HG02610 (cell line): ENCODE measurements around the gene BCL6.
A peak's percentile ranks its signal among the peaks of the same experiment; 100 is the strongest.

Experiments used
- ATAC-seq: cut with Tn5 transposase; IDR thresholded peaks from one replicate; pipeline ENCODE4 v1.9.1; 2021; ENCODE audit warnings: mild to moderate bottlenecking, moderate library complexity; ENCODE audit not compliant: unreplicated experiment

BCL6 gene

GRCh38 chr3:187762792-187763191 lies 17.5 kb upstream of the BCL6 start:
- no peak for ATAC-seq

GRCh38 chr3:187759601-187760000 lies 14.3 kb upstream of the BCL6 start:
- ATAC-seq = no peak

- ATAC-seq = no peak
These were observed 13.2 kb upstream of the BCL6 start for GRCh38 chr3:187758318-187758955.

- no peak for ATAC-seq
These were observed 8.2 kb upstream of the BCL6 start for GRCh38 chr3:187753516-187753915.

GRCh38 chr3:187750513-187751123 lies 5.3 kb upstream of the BCL6 start:
- ATAC-seq = no peak

GRCh38 chr3:187750006-187750512 lies 4.8 kb upstream of the BCL6 start:
- ATAC-seq = no peak

GRCh38 chr3:187748050-187748481 lies 2.8 kb upstream of the BCL6 start:
- ATAC-seq = peak; percentile 34

- no peak for ATAC-seq
These were observed 2.2 kb upstream of the BCL6 start for GRCh38 chr3:187747506-187747905.

- no peak for ATAC-seq
These were observed 1.4 kb upstream of the BCL6 start for GRCh38 chr3:187746442-187747281.

- no peak for ATAC-seq
These were observed 782 bp upstream of the BCL6 start for GRCh38 chr3:187746059-187746441.

- no peak for ATAC-seq
These were observed 808 bp downstream of the BCL6 start for GRCh38 chr3:187744169-187745151.

GRCh38 chr3:187743195-187744141 lies 1.8 kb downstream of the BCL6 start:
- ATAC-seq = no peak

GRCh38 chr3:187742351-187743171 lies 2.7 kb downstream of the BCL6 start:
- ATAC-seq = no peak

- no peak for ATAC-seq
These were observed 3.6 kb downstream of the BCL6 start for GRCh38 chr3:187741403-187742350.

- ATAC-seq = no peak
These were observed 4.6 kb downstream of the BCL6 start for GRCh38 chr3:187740421-187741399.
